GM12874 (cell line): ENCODE results near the gene SECTM1.

Experiments
- CTCF ChIP-seq: IDR thresholded peaks from 2 replicates; pipeline ENCODE4 v1.5.1; 2011; ENCODE audit warnings: low read depth, mild to moderate bottlenecking, control low read depth, low read length, moderate library complexity; ENCODE audit not compliant: insufficient read depth

Gene SECTM1

GRCh38 chr17:82333279-82334171, at the start of gene SECTM1:
Gene SECTM1 (minus strand): TSS chr17:82333766. CDS start chr17:82327240, 6,526 bp downstream.
- TF ChIP-seq CTCF: no peak

- TF ChIP-seq CTCF: no peak
Observed at GRCh38 chr17:82382933-82383255, 49.3 kb upstream of the SECTM1 start.

GRCh38 chr17:82380860-82381702, 47.5 kb upstream of the SECTM1 start:
- no peak for TF ChIP-seq CTCF

GRCh38 chr17:82378741-82379021, 45.1 kb upstream of the SECTM1 start:
- no peak for TF ChIP-seq CTCF

GRCh38 chr17:82377924-82378740, 44.6 kb upstream of the SECTM1 start:
- no peak for TF ChIP-seq CTCF

- no peak for TF ChIP-seq CTCF
Observed at GRCh38 chr17:82376042-82376730, 42.6 kb upstream of the SECTM1 start.
